Epithelial cell of esophagus (primary cell): ENCODE data around the gene PALM.

Experiments
- DNase-seq: peaks from one replicate; pipeline ENCODE4 v3.0.0; 2010; ENCODE audit warnings: low read depth
- H3K4me3 ChIP-seq: 2 replicates; pipeline ENCODE4 v1.5.1; 2011; ENCODE audit warnings: mild to moderate bottlenecking, low read length, control low read depth
- CTCF ChIP-seq: IDR thresholded peaks from 2 replicates; pipeline ENCODE4 v1.5.1; 2011; ENCODE audit warnings: low read depth, mild to moderate bottlenecking, low read length, control low read depth, inconsistent platforms; ENCODE audit not compliant: insufficient read depth; ENCODE audit errors: missing control alignments

PALM gene

GRCh38 chr19:772063-772462 is 63.3 kb downstream of the PALM start:
- no peak for TF ChIP-seq CTCF
- no peak overlapping the region for H3K4me3 ChIP-seq
- DNase-seq = no peak

- DNase-seq = no peak
- no peak overlapping the region for H3K4me3 ChIP-seq
- TF ChIP-seq CTCF = no peak
Measured at GRCh38 chr19:772730-773436, 64.1 kb downstream of the PALM start.

GRCh38 chr19:776549-776948 is 67.8 kb downstream of the PALM start:
- peak; percentile 78 for DNase-seq
- H3K4me3 ChIP-seq = no peak overlapping the region
- TF ChIP-seq CTCF = no peak

GRCh38 chr19:778910-779653 is 70.3 kb downstream of the PALM start:
- H3K4me3 ChIP-seq = no peak overlapping the region
- peak; percentile 99 for DNase-seq
- TF ChIP-seq CTCF = no peak

GRCh38 chr19:780935-781334 is 72.2 kb downstream of the PALM start:
- H3K4me3 ChIP-seq = no peak overlapping the region
- TF ChIP-seq CTCF = no peak
- no peak for DNase-seq

GRCh38 chr19:781800-782184 is 73.1 kb downstream of the PALM start:
- no peak overlapping the region for H3K4me3 ChIP-seq
- no peak for TF ChIP-seq CTCF

More at GRCh38 chr19:781800-782184, 73.1 kb downstream of the PALM start:
- no peak for DNase-seq
